GM23338 (cell line): ENCODE data around the gene TBX2. TPM values are rescaled to one million over a fixed set of nuclear protein-coding genes. Genes with fewer than 3 reads are reported as not detected.

Experiments
- ATAC-seq: fragments of 200-7000 bp; cut with Tn5 transposase; 3 replicates; pipeline ENCODE4 v1.9.1; 2020
- DNase-seq: peaks from one replicate; pipeline ENCODE4 v3.0.0-alpha.2; 2015; ENCODE audit warnings: low spot score
- H2AFZ ChIP-seq: fragments of 200-600 bp; sonication (generic); 2 replicates; pipeline ENCODE4 v1.8.0; 2016; ENCODE audit warnings: antibody characterized with exemption, mild to moderate bottlenecking, moderate library complexity
- H3F3A ChIP-seq: fragments of 200-600 bp; sonication (generic); replicated peaks from 2 replicates; pipeline ENCODE4 v1.8.0; 2017; ENCODE audit warnings: antibody characterized with exemption, mixed run types, low read depth
- H3K27ac ChIP-seq: fragments of 200-600 bp; sonication (generic); 2 replicates; pipeline ENCODE4 v1.6.1; 2016; ENCODE audit warnings: low read depth
- H3K27me3 ChIP-seq: fragments of 200-600 bp; sonication (generic); 2 replicates; pipeline ENCODE4 v1.8.0; 2016; ENCODE audit warnings: mild to moderate bottlenecking, mixed run types, moderate library complexity; ENCODE audit not compliant: insufficient read depth
- H3K36me3 ChIP-seq: fragments of 200-600 bp; sonication (generic); 2 replicates; pipeline ENCODE4 v1.8.0; 2016; ENCODE audit warnings: mild to moderate bottlenecking; ENCODE audit not compliant: insufficient read depth
- H3K4me1 ChIP-seq: fragments of 200-600 bp; sonication (generic); 2 replicates; pipeline ENCODE4 v1.8.0; 2016; ENCODE audit warnings: mild to moderate bottlenecking, moderate library complexity; ENCODE audit not compliant: insufficient read depth
- H3K4me2 ChIP-seq: fragments of 200-600 bp; sonication (generic); 2 replicates; pipeline ENCODE4 v1.7.1; 2017; ENCODE audit warnings: mixed run types
- H3K4me3 ChIP-seq: fragments of 200-600 bp; sonication (generic); 2 replicates; pipeline ENCODE4 v1.6.1; 2016; ENCODE audit warnings: mixed run types
- H3K79me2 ChIP-seq: fragments of 200-600 bp; sonication (generic); replicated peaks from 2 replicates; pipeline ENCODE4 v1.8.0; 2017; ENCODE audit warnings: mild to moderate bottlenecking; ENCODE audit not compliant: insufficient read depth
- H3K9me2 ChIP-seq: fragments of 200-600 bp; sonication (generic); 2 replicates; pipeline ENCODE4 v1.8.0; 2017; ENCODE audit not compliant: insufficient read depth
- H4K20me1 ChIP-seq: fragments of 200-600 bp; sonication (generic); replicated peaks from 2 replicates; pipeline ENCODE4 v1.8.0; 2017; ENCODE audit warnings: mild to moderate bottlenecking; ENCODE audit not compliant: insufficient read depth
- H3K27ac Mint-ChIP-seq: 2 replicates; pipeline ENCODE4 v1.8.0; 2020; ENCODE audit warnings: inconsistent platforms, mild to moderate bottlenecking, moderate library complexity, mixed read lengths
- H3K27me3 Mint-ChIP-seq: 3 replicates; pipeline ENCODE4 v1.8.0; 2022; ENCODE audit warnings: low read depth, mild to moderate bottlenecking, moderate library complexity, mixed read lengths, inconsistent platforms; ENCODE audit not compliant: insufficient read depth, poor library complexity
- H3K36me3 Mint-ChIP-seq: 3 replicates; pipeline ENCODE4 v1.8.0; 2021; ENCODE audit warnings: low read depth, mild to moderate bottlenecking, inconsistent platforms, moderate library complexity, mixed read lengths
- H3K4me1 Mint-ChIP-seq: 3 replicates; pipeline ENCODE4 v1.8.0; 2020; ENCODE audit warnings: mild to moderate bottlenecking, inconsistent platforms, mixed read lengths
- H3K4me3 Mint-ChIP-seq: 3 replicates; pipeline ENCODE4 v1.8.0; 2021; ENCODE audit warnings: moderate library complexity, mild to moderate bottlenecking, inconsistent platforms, mixed read lengths
- H3K9me3 Mint-ChIP-seq: 3 replicates; pipeline ENCODE4 v1.8.0; 2020; ENCODE audit warnings: moderate library complexity, mild to moderate bottlenecking, inconsistent platforms, mixed read lengths
- CREB1 ChIP-seq: fragments of 250-450 bp; sonication (Bioruptor Pico); IDR thresholded peaks from 2 replicates; pipeline ENCODE4 v1.5.0; 2020; ENCODE audit warnings: low read depth, mild to moderate bottlenecking, moderate library complexity
- EZH2 ChIP-seq: fragments of 200-600 bp; sonication (generic); IDR thresholded peaks from one replicate; pipeline ENCODE4 v1.8.0; 2017; ENCODE audit warnings: antibody characterized with exemption, mild to moderate bottlenecking, low read depth; ENCODE audit not compliant: unreplicated experiment
- EZH2phosphoT487 ChIP-seq: fragments of 200-600 bp; sonication (generic); IDR thresholded peaks from one replicate; pipeline ENCODE4 v1.8.1; 2018; ENCODE audit warnings: antibody characterized with exemption; ENCODE audit not compliant: unreplicated experiment
- JUNB ChIP-seq: IDR thresholded peaks from one replicate; pipeline ENCODE4 v1.6.1; 2016; ENCODE audit warnings: antibody characterized with exemption; ENCODE audit not compliant: unreplicated experiment
- NANOG ChIP-seq: IDR thresholded peaks from 2 replicates; pipeline ENCODE4 v1.6.1; 2016; ENCODE audit warnings: antibody characterized with exemption, borderline replicate concordance
- POLR2AphosphoS5 ChIP-seq: IDR thresholded peaks from 2 replicates; pipeline ENCODE4 v1.6.1; 2016; ENCODE audit warnings: antibody characterized with exemption, low read depth
- STAT1 ChIP-seq: IDR thresholded peaks from one replicate; pipeline ENCODE4 v1.6.1; 2016; ENCODE audit warnings: antibody characterized with exemption; ENCODE audit not compliant: unreplicated experiment
- ZNF114 ChIP-seq: fragments of 250-450 bp; sonication (Bioruptor Pico); IDR thresholded peaks from 2 replicates; pipeline ENCODE4 v1.5.0; 2020; ENCODE audit warnings: mild to moderate bottlenecking, moderate library complexity
- ZNF331 ChIP-seq: fragments of 250-450 bp; sonication (Bioruptor Pico); IDR thresholded peaks from 2 replicates; pipeline ENCODE4 v1.5.0; 2020; ENCODE audit warnings: low read depth, mild to moderate bottlenecking, moderate library complexity
- polyA plus RNA-seq: library from polyadenylated mRNA; unstranded; fragments of >200 nt; fragmentation: Nextera tagmentation; extraction: Ambion mirVana; gene quantifications from 2 replicates; pipeline ENCODE4 v1.2.1, GENCODE V29; 2016
- total RNA-seq: library from RNA; depleted of rRNA; stranded (reverse); fragments of >200 nt; shearing (Covaris generic); gene quantifications from 2 replicates; pipeline ENCODE4 v1.2.3, GENCODE V29; 2014
- TF ChIP-seq, protein P1 (sequence below): IDR thresholded peaks from 2 replicates; pipeline ENCODE4 v1.6.1; 2016; ENCODE audit warnings: antibody characterized with exemption
- TF ChIP-seq, protein P2 (sequence below): IDR thresholded peaks from one replicate; pipeline ENCODE4 v1.6.1; 2018; ENCODE audit warnings: antibody characterized with exemption; ENCODE audit not compliant: unreplicated experiment
- TF ChIP-seq, protein P3 (sequence below): fragments of 250-450 bp; sonication (Bioruptor Pico); IDR thresholded peaks from 2 replicates; pipeline ENCODE4 v1.5.0; 2020; ENCODE audit warnings: mild to moderate bottlenecking, moderate library complexity
- TF ChIP-seq, protein P4 (sequence below), 2 experiments: fragments of 200-600 bp in 1 of 2; sonication (generic) in 1 of 2; conservative IDR thresholded peaks; 2 replicates each; pipeline versions ENCODE4 v1.5.1 to v1.6.1; 2016 to 2017; ENCODE audit warnings: antibody characterized with exemption in 2 of 2, low read depth in 2 of 2, mild to moderate bottlenecking in 2 of 2, moderate library complexity in 1 of 2

The TBX2 gene
- total and polyA plus RNA-seq, 2 experiments from 2014 or later: not detected

DNA sequence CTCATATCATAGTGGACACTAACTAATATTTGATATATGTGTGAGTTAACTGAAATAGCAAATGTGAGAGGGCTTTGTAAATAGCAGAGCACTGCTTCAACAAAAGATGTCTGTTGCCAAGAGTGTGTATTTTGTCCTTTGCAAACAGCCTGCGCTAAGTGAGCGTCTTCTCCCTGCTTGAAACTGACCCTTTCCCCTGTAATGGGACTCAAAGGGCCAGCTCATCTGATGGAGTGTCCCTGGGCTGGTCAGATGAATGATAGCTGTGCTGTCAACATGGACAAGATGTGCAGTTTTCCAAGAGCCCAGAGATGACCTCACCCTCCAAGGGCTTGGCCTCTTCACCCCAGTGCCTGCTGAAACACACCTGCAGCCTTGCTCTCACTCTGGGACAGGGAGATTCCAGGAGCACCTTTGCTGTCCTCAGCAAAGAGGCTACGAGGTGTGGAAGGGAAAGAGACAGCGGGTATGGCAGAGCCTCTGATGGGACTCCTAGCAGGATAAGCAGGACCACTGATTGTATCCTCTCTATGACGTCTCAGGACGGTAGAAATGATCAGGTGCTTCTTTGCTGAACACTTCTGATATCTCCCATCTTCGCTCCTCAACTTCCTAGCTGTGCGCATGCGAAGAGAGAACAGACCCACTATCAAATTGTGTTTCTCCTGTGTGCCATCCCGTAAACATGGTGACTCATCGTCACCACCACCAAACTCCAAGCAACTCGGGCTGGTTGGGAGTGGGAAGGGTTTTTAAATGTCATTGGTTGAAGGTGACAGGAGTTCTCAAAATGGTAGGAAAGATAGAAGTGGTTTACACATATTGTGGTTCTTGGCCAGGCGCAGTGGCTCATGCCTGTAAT lies 35.8 kb upstream of the TBX2 start:
- H3K4me1 ChIP-seq: no peaks in the 10 kb centered on the region
- Mint-ChIP-seq H3K36me3 (no peaks in the 10 kb centered on the region), H3K9me3 (no peaks in the 10 kb centered on the region), H3K27ac (no peak overlapping the region), H3K4me1 (peaks cover 6% of the 10 kb centered on the region; the same call in 2 of the 3 replicates), H3K4me3 (no peak overlapping the region), H3K27me3 (peaks cover 1% of the 10 kb centered on the region)
- H3K79me2 ChIP-seq: no peaks in the 10 kb centered on the region
- no peak overlapping the region for H3K27ac ChIP-seq
- H3K9me2 ChIP-seq: no peaks in the 10 kb centered on the region
- H3F3A ChIP-seq: no peaks in the 10 kb centered on the region
- H2AFZ ChIP-seq: no peak overlapping the region
- no peaks in the 10 kb centered on the region for H3K36me3 ChIP-seq
- no peaks in the 10 kb centered on the region for H3K27me3 ChIP-seq
- no peak for ATAC-seq
- DNase-seq: no peak
- H4K20me1 ChIP-seq: no peaks in the 10 kb centered on the region
- no peak overlapping the region for H3K4me3 ChIP-seq
- H3K4me2 ChIP-seq: no peak overlapping the region
- no peak for TF ChIP-seq STAT1
- no peak for TF ChIP-seq EZH2
- TF ChIP-seq, protein P1, sequence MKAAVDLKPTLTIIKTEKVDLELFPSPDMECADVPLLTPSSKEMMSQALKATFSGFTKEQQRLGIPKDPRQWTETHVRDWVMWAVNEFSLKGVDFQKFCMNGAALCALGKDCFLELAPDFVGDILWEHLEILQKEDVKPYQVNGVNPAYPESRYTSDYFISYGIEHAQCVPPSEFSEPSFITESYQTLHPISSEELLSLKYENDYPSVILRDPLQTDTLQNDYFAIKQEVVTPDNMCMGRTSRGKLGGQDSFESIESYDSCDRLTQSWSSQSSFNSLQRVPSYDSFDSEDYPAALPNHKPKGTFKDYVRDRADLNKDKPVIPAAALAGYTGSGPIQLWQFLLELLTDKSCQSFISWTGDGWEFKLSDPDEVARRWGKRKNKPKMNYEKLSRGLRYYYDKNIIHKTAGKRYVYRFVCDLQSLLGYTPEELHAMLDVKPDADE: no peak
- TF ChIP-seq, protein P2, sequence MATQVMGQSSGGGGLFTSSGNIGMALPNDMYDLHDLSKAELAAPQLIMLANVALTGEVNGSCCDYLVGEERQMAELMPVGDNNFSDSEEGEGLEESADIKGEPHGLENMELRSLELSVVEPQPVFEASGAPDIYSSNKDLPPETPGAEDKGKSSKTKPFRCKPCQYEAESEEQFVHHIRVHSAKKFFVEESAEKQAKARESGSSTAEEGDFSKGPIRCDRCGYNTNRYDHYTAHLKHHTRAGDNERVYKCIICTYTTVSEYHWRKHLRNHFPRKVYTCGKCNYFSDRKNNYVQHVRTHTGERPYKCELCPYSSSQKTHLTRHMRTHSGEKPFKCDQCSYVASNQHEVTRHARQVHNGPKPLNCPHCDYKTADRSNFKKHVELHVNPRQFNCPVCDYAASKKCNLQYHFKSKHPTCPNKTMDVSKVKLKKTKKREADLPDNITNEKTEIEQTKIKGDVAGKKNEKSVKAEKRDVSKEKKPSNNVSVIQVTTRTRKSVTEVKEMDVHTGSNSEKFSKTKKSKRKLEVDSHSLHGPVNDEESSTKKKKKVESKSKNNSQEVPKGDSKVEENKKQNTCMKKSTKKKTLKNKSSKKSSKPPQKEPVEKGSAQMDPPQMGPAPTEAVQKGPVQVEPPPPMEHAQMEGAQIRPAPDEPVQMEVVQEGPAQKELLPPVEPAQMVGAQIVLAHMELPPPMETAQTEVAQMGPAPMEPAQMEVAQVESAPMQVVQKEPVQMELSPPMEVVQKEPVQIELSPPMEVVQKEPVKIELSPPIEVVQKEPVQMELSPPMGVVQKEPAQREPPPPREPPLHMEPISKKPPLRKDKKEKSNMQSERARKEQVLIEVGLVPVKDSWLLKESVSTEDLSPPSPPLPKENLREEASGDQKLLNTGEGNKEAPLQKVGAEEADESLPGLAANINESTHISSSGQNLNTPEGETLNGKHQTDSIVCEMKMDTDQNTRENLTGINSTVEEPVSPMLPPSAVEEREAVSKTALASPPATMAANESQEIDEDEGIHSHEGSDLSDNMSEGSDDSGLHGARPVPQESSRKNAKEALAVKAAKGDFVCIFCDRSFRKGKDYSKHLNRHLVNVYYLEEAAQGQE: no peak
- no peak for TF ChIP-seq JUNB
- no peak for TF ChIP-seq NANOG
- no peak for TF ChIP-seq ZNF114 (CRISPR knock-in tag)
- TF ChIP-seq POLR2AphosphoS5: no peak
- TF ChIP-seq, protein P3, sequence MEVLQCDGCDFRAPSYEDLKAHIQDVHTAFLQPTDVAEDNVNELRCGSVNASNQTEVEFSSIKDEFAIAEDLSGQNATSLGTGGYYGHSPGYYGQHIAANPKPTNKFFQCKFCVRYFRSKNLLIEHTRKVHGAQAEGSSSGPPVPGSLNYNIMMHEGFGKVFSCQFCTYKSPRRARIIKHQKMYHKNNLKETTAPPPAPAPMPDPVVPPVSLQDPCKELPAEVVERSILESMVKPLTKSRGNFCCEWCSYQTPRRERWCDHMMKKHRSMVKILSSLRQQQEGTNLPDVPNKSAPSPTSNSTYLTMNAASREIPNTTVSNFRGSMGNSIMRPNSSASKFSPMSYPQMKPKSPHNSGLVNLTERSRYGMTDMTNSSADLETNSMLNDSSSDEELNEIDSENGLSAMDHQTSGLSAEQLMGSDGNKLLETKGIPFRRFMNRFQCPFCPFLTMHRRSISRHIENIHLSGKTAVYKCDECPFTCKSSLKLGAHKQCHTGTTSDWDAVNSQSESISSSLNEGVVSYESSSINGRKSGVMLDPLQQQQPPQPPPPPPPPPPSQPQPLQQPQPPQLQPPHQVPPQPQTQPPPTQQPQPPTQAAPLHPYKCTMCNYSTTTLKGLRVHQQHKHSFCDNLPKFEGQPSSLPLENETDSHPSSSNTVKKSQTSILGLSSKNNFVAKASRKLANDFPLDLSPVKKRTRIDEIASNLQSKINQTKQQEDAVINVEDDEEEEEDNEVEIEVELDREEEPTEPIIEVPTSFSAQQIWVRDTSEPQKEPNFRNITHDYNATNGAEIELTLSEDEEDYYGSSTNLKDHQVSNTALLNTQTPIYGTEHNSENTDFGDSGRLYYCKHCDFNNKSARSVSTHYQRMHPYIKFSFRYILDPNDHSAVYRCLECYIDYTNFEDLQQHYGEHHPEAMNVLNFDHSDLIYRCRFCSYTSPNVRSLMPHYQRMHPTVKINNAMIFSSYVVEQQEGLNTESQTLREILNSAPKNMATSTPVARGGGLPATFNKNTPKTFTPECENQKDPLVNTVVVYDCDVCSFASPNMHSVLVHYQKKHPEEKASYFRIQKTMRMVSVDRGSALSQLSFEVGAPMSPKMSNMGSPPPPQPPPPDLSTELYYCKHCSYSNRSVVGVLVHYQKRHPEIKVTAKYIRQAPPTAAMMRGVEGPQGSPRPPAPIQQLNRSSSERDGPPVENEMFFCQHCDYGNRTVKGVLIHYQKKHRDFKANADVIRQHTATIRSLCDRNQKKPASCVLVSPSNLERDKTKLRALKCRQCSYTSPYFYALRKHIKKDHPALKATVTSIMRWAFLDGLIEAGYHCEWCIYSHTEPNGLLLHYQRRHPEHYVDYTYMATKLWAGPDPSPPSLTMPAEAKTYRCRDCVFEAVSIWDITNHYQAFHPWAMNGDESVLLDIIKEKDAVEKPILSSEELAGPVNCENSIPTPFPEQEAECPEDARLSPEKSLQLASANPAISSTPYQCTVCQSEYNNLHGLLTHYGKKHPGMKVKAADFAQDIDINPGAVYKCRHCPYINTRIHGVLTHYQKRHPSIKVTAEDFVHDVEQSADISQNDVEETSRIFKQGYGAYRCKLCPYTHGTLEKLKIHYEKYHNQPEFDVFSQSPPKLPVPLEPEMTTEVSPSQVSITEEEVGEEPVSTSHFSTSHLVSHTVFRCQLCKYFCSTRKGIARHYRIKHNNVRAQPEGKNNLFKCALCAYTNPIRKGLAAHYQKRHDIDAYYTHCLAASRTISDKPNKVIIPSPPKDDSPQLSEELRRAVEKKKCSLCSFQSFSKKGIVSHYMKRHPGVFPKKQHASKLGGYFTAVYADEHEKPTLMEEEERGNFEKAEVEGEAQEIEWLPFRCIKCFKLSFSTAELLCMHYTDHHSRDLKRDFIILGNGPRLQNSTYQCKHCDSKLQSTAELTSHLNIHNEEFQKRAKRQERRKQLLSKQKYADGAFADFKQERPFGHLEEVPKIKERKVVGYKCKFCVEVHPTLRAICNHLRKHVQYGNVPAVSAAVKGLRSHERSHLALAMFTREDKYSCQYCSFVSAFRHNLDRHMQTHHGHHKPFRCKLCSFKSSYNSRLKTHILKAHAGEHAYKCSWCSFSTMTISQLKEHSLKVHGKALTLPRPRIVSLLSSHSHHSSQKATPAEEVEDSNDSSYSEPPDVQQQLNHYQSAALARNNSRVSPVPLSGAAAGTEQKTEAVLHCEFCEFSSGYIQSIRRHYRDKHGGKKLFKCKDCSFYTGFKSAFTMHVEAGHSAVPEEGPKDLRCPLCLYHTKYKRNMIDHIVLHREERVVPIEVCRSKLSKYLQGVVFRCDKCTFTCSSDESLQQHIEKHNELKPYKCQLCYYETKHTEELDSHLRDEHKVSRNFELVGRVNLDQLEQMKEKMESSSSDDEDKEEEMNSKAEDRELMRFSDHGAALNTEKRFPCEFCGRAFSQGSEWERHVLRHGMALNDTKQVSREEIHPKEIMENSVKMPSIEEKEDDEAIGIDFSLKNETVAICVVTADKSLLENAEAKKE (CRISPR knock-in tag): no peak
- TF ChIP-seq CREB1: no peak
- TF ChIP-seq ZNF331 (CRISPR knock-in tag): no peak
- no peak for TF ChIP-seq EZH2phosphoT487
- TF ChIP-seq, protein P4, sequence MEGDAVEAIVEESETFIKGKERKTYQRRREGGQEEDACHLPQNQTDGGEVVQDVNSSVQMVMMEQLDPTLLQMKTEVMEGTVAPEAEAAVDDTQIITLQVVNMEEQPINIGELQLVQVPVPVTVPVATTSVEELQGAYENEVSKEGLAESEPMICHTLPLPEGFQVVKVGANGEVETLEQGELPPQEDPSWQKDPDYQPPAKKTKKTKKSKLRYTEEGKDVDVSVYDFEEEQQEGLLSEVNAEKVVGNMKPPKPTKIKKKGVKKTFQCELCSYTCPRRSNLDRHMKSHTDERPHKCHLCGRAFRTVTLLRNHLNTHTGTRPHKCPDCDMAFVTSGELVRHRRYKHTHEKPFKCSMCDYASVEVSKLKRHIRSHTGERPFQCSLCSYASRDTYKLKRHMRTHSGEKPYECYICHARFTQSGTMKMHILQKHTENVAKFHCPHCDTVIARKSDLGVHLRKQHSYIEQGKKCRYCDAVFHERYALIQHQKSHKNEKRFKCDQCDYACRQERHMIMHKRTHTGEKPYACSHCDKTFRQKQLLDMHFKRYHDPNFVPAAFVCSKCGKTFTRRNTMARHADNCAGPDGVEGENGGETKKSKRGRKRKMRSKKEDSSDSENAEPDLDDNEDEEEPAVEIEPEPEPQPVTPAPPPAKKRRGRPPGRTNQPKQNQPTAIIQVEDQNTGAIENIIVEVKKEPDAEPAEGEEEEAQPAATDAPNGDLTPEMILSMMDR (conservative IDR thresholded peaks at IDR 0.05; ENCODE audit: low read depth in 2 of 2): no peak
